Liver (tissue), 9 donors: Measurements from ENCODE around the gene ABCC10. TPM values are rescaled to one million over a fixed set of nuclear protein-coding genes. Genes with fewer than 3 reads are reported as not detected.

Experiments
- DNase-seq: peaks from one replicate; pipeline ENCODE4 v3.0.0-alpha.2; 2017; ENCODE audit warnings: low spot score
- H3K27ac ChIP-seq, 2 donors: one replicate each; pipeline ENCODE4 v1.7.0; 2013; ENCODE audit warnings: inconsistent platforms in 2 of 2, low read length in 2 of 2, control low read depth in 1 of 2, low read depth in 1 of 2, mild to moderate bottlenecking in 1 of 2
- H3K27me3 ChIP-seq, 4 donors: one replicate each; pipeline versions ENCODE4 v1.6.1 to v1.7.0; 2013; ENCODE audit warnings: low read length in 3 of 4, inconsistent platforms in 1 of 4, mild to moderate bottlenecking in 1 of 4, moderate library complexity in 1 of 4; ENCODE audit not compliant: control insufficient read depth in 4 of 4, insufficient read depth in 4 of 4
- H3K36me3 ChIP-seq, 4 donors: one replicate each; pipeline versions ENCODE4 v1.6.1 to v1.7.0; 2013; ENCODE audit warnings: low read length in 3 of 4, mild to moderate bottlenecking in 3 of 4, low read depth in 1 of 4, moderate library complexity in 1 of 4; ENCODE audit not compliant: control insufficient read depth in 4 of 4, insufficient read depth in 3 of 4
- H3K4me1 ChIP-seq, 4 donors: one replicate each; pipeline versions ENCODE4 v1.6.1 to v1.7.0; 2013; ENCODE audit warnings: low read length in 3 of 4, mild to moderate bottlenecking in 3 of 4, moderate library complexity in 1 of 4; ENCODE audit not compliant: control insufficient read depth in 4 of 4, insufficient read depth in 4 of 4
- H3K4me3 ChIP-seq, 3 donors: one replicate each; pipeline versions ENCODE4 v1.6.1 to v1.7.0; 2013; ENCODE audit warnings: low read length in 3 of 3, control low read depth in 1 of 3, low read depth in 1 of 3, mild to moderate bottlenecking in 1 of 3
- H3K9ac ChIP-seq, 2 donors: one replicate each; pipeline ENCODE4 v1.7.0; 2013; ENCODE audit warnings: low read length in 2 of 2, mild to moderate bottlenecking in 2 of 2, moderate library complexity in 2 of 2, control low read depth in 1 of 2, low read depth in 1 of 2
- H3K9me3 ChIP-seq, 4 donors: one replicate each; pipeline versions ENCODE4 v1.6.1 to v1.7.0; 2013; ENCODE audit warnings: low read length in 3 of 4; ENCODE audit not compliant: control insufficient read depth in 4 of 4
- EGR1 ChIP-seq, 2 donors: IDR thresholded peaks; 2 replicates each; pipeline ENCODE4 v1.6.1; 2016 to 2018; ENCODE audit warnings: antibody characterized with exemption in 2 of 2, low read depth in 2 of 2
- FOXA1 ChIP-seq: IDR thresholded peaks from 2 replicates; pipeline ENCODE4 v1.6.1; 2016; ENCODE audit warnings: antibody characterized with exemption
- GABPA ChIP-seq, 2 donors: IDR thresholded peaks in 1 of 2; conservative IDR thresholded peaks in 1 of 2; 2 replicates each; pipeline ENCODE4 v1.6.1; 2016; ENCODE audit warnings: antibody characterized with exemption in 2 of 2, mild to moderate bottlenecking in 1 of 2, moderate library complexity in 1 of 2
- HNF4A ChIP-seq, 2 donors: conservative IDR thresholded peaks; 2 replicates each; pipeline ENCODE4 v1.6.1; 2016; ENCODE audit warnings: antibody characterized with exemption in 2 of 2, mild to moderate bottlenecking in 2 of 2
- HNF4G ChIP-seq: IDR thresholded peaks from 2 replicates; pipeline ENCODE4 v1.6.1; 2016; ENCODE audit warnings: antibody characterized with exemption
- JUND ChIP-seq, 2 donors: IDR thresholded peaks; 2 replicates each; pipeline ENCODE4 v1.6.1; 2016; ENCODE audit warnings: antibody characterized with exemption in 2 of 2
- MAX ChIP-seq: IDR thresholded peaks from 2 replicates; pipeline ENCODE4 v1.6.1; 2016; ENCODE audit warnings: antibody characterized with exemption
- RAD21 ChIP-seq, 2 donors: IDR thresholded peaks; 2 replicates each; pipeline ENCODE4 v1.6.1; 2016; ENCODE audit warnings: antibody characterized with exemption in 2 of 2, mild to moderate bottlenecking in 2 of 2
- REST ChIP-seq: IDR thresholded peaks from 2 replicates; pipeline ENCODE4 v1.6.1; 2016; ENCODE audit warnings: antibody characterized with exemption, mild to moderate bottlenecking
- RXRA ChIP-seq, 2 donors: IDR thresholded peaks; 2 replicates each; pipeline ENCODE4 v1.6.1; 2017 to 2018; ENCODE audit warnings: antibody characterized with exemption in 2 of 2, mild to moderate bottlenecking in 1 of 2
- SP1 ChIP-seq: IDR thresholded peaks from 2 replicates; pipeline ENCODE4 v1.6.1; 2018; ENCODE audit warnings: antibody characterized with exemption, mild to moderate bottlenecking
- TAF1 ChIP-seq: conservative IDR thresholded peaks from 2 replicates; pipeline ENCODE4 v1.6.1; 2016; ENCODE audit warnings: antibody characterized with exemption, mild to moderate bottlenecking
- YY1 ChIP-seq: IDR thresholded peaks from 2 replicates; pipeline ENCODE4 v1.6.1; 2016; ENCODE audit warnings: antibody characterized with exemption, mild to moderate bottlenecking
- WGBS: extraction: QIAGEN DNeasy Blood & Tissue Kit; methylation state at CpG from one replicate; pipeline ENCODE4 v1.1.7; 2013; 5-methylcytosine and 5-hydroxymethylcytosine counted together
- polyA plus RNA-seq, 2 donors: library from polyadenylated mRNA; stranded (reverse) in 1 of 2; unstranded in 1 of 2; fragments of 200-250 nt in 1 of 2; fragments of >200 nt in 1 of 2; fragmentation: Nextera tagmentation in 1 of 2; extraction: Ambion mirVana in 1 of 2; gene quantifications; one replicate each; pipeline versions ENCODE4 v1.2.1 to v1.2.3, GENCODE V29; 2013 to 2015
- total RNA-seq, 2 donors: library from RNA; depleted of rRNA; stranded (reverse); fragments of >200 nt; gene quantifications; one replicate each; pipeline ENCODE4 v1.2.3, GENCODE V29; 2014
- TF ChIP-seq, protein P1 (sequence below): IDR thresholded peaks from 2 replicates; pipeline ENCODE4 v1.6.1; 2016; ENCODE audit warnings: antibody characterized with exemption
- TF ChIP-seq, protein P2 (sequence below): IDR thresholded peaks from 2 replicates; pipeline ENCODE4 v1.6.1; 2016; ENCODE audit warnings: antibody characterized with exemption
- donor health status: healthy.
- donor health status: healthy.
- donor health status: healthy.
- donor health status: healthy.
- donor health status: healthy.

The ABCC10 gene
- total and polyA plus RNA-seq, 4 donors = 3.9 to 10.6 (median 5.1) TPM

DNA sequence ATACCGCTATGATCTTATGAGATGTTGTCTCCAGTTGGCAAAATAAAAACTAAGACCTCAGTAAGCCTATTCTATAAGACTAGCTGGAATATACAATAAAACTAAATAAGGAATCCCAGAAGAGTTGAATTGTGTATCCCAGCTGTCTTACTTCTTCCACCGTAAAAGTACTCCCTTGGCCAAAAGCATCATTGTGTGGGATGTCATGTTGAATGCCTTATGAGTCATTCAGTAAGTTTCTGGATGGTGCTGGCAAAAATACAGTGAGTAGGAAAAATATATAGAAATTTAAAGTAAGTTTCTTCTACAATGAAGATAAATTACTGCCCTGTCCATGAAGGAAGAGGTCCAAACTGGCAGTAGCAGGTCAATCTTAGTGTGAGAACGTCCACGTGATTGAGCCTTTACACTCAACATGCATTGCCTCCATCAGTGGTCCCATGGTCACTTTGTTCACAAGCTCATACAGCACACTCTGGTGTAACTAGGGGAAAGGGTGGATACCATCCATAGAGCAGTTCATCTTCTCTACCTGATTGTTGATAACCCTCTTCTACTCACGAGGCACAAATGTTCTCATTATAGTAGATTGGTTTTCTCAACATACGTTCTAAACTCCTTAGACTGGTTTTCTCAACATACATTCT is 44.2 kb upstream of the ABCC10 start:
- TF ChIP-seq, protein P1, sequence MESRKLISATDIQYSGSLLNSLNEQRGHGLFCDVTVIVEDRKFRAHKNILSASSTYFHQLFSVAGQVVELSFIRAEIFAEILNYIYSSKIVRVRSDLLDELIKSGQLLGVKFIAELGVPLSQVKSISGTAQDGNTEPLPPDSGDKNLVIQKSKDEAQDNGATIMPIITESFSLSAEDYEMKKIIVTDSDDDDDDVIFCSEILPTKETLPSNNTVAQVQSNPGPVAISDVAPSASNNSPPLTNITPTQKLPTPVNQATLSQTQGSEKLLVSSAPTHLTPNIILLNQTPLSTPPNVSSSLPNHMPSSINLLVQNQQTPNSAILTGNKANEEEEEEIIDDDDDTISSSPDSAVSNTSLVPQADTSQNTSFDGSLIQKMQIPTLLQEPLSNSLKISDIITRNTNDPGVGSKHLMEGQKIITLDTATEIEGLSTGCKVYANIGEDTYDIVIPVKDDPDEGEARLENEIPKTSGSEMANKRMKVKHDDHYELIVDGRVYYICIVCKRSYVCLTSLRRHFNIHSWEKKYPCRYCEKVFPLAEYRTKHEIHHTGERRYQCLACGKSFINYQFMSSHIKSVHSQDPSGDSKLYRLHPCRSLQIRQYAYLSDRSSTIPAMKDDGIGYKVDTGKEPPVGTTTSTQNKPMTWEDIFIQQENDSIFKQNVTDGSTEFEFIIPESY = no peak
- no peak for TF ChIP-seq RAD21 (IDR thresholded peaks at IDR 0.05)
- TF ChIP-seq FOXA1 = no peak
- TF ChIP-seq EGR1 (IDR thresholded peaks at IDR 0.05; ENCODE audit: low read depth in 2 of 2) = no peak
- TF ChIP-seq GABPA (IDR thresholded peaks at IDR 0.05 in 1 of 2, conservative IDR thresholded peaks at IDR 0.05 in 1 of 2) = no peak
- no peak for TF ChIP-seq MAX
- Histone ChIP-seq H3K4me3 (no peak overlapping the region), H3K9me3 (no peaks in the 10 kb centered on the region), H3K27me3 (no peaks in the 10 kb centered on the region), H3K9ac (no peak overlapping the region), H3K4me1 (no peaks in the 10 kb centered on the region), H3K27ac (no peak overlapping the region), H3K36me3 (no peaks in the 10 kb centered on the region)
- WGBS = 86% methylated on average over 6 of the region's 6 CpGs
- no peak for DNase-seq

GRCh38 chr6:43386492-43386891 is 40.8 kb upstream of the ABCC10 start:
- Histone ChIP-seq H3K4me1 (no peaks in the 10 kb centered on the region), H3K36me3 (no peaks in the 10 kb centered on the region), H3K4me3 (no peak overlapping the region), H3K27me3 (no peaks in the 10 kb centered on the region), H3K9ac (no peak overlapping the region), H3K27ac (no peak overlapping the region), H3K9me3 (no peaks in the 10 kb centered on the region)
- peak in 1 of 2 donors; percentile 12 for TF ChIP-seq RXRA (IDR thresholded peaks at IDR 0.05)
- TF ChIP-seq YY1 = no peak
- peak in 1 of 2 donors; percentile 82 for TF ChIP-seq RAD21 (IDR thresholded peaks at IDR 0.05)
- DNase-seq = no peak
- 56% methylated on average over 1 of the region's 1 CpG for WGBS

- Histone ChIP-seq H3K9ac (no peak overlapping the region), H3K27me3 (no peaks in the 10 kb centered on the region), H3K9me3 (no peaks in the 10 kb centered on the region), H3K4me3 (no peak overlapping the region), H3K36me3 (no peaks in the 10 kb centered on the region), H3K4me1 (no peaks in the 10 kb centered on the region), H3K27ac (no peak overlapping the region)
- WGBS = 82% methylated on average over 6 of the region's 6 CpGs
- DNase-seq = no peak
- TF ChIP-seq HNF4G = no peak
- TF ChIP-seq, protein P1 = no peak
- no peak for TF ChIP-seq SP1
- TF ChIP-seq FOXA1 = no peak
- TF ChIP-seq, protein P2, sequence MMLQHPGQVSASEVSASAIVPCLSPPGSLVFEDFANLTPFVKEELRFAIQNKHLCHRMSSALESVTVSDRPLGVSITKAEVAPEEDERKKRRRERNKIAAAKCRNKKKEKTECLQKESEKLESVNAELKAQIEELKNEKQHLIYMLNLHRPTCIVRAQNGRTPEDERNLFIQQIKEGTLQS = no peak
- TF ChIP-seq EGR1 (IDR thresholded peaks at IDR 0.05; ENCODE audit: low read depth in 2 of 2) = no peak
- TF ChIP-seq REST = no peak
- no peak for TF ChIP-seq RXRA (IDR thresholded peaks at IDR 0.05)
- TF ChIP-seq GABPA (IDR thresholded peaks at IDR 0.05 in 1 of 2, conservative IDR thresholded peaks at IDR 0.05 in 1 of 2) = no peak
- TF ChIP-seq JUND (IDR thresholded peaks at IDR 0.05) = no peak
- TF ChIP-seq YY1 = no peak
- no peak for TF ChIP-seq MAX
- TF ChIP-seq HNF4A (conservative IDR thresholded peaks at IDR 0.05) = no peak
- no peak for TF ChIP-seq TAF1
Measured at GRCh38 chr6:43389730-43390295, 37.5 kb upstream of the ABCC10 start.
